Measurements from ENCODE around the gene ZNF423. TPM values are rescaled to one million over a fixed set of nuclear protein-coding genes. Genes with fewer than 3 reads are reported as not detected.

The ZNF423 gene
- total RNA-seq, 4 donors from 2014 or later, result 6.6 to 22.9 (median 8.6) TPM

- DNase-seq (ENCODE audit: low spot score), result no peak
- no peak for ATAC-seq (ENCODE audit: low FRiP score)
- TF ChIP-seq CTCF (IDR thresholded peaks at IDR 0.05), result no peak
These were observed 79.2 kb downstream of the ZNF423 start for GRCh38 chr16:49776734-49777133.

GRCh38 chr16:49776085-49776595 is 79.8 kb downstream of the ZNF423 start:
- ATAC-seq (ENCODE audit: low FRiP score) (peak; percentile 37), DNase-seq (ENCODE audit: low spot score) (no peak)
- TF ChIP-seq CTCF (IDR thresholded peaks at IDR 0.05), result no peak

- TF ChIP-seq CTCF (IDR thresholded peaks at IDR 0.05), result no peak
- ATAC-seq (ENCODE audit: low FRiP score) (no peak), DNase-seq (ENCODE audit: low spot score) (no peak)
These were observed 80.3 kb downstream of the ZNF423 start for GRCh38 chr16:49775581-49775980.

DNA sequence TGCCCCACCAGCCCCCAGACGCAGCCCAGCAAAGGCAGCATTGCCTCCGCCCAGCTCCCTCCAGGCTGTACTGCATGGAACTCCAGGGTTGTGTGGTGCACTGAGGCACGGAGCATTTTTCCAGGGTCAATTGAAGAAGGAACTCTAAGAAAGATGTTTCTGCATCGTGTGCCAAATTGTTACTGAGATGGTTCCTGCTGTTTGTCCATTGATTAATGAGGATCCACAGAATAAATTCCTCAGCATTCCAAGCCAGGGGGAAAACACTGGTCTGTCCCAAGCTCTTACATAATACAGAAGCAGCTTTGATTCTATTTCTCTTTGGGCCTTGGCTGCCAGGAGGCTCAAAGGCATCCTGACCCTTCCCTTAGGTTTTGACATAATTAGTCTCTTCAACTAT is 80.9 kb downstream of the ZNF423 start:
- no peak for TF ChIP-seq CTCF (IDR thresholded peaks at IDR 0.05)
- ATAC-seq (ENCODE audit: low FRiP score) (no peak), DNase-seq (ENCODE audit: low spot score) (no peak)

GRCh38 chr16:49773534-49774475 is 82.1 kb downstream of the ZNF423 start:
- no peak for DNase-seq (ENCODE audit: low spot score)
- TF ChIP-seq CTCF (IDR thresholded peaks at IDR 0.05), result no peak
- ATAC-seq (ENCODE audit: low FRiP score), result no peak

- no peak for DNase-seq (ENCODE audit: low spot score)
- TF ChIP-seq CTCF (IDR thresholded peaks at IDR 0.05), result no peak
- no peak for ATAC-seq (ENCODE audit: low FRiP score)
These were observed 87.9 kb downstream of the ZNF423 start for GRCh38 chr16:49767998-49768397.

DNA sequence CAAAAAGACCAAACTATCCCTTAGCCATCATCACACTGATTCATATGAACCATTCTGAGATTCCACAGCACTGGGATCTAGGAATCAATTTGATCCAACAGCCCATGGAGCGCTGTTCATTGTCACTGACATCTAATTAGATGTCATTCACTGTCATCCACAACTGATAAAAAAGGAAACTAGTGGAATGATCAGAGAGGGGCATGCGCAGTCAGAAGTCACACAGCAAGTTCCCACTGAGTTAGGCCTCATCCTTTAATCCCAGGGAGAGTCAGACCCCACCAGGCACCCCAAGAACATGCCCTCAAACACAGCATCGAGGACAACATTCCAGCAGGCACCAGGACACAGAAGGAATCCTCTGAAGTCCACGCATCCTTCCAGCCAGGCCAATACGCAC is 88.5 kb downstream of the ZNF423 start:
- TF ChIP-seq CTCF (IDR thresholded peaks at IDR 0.05), result no peak
- ATAC-seq (ENCODE audit: low FRiP score), result no peak
- DNase-seq (ENCODE audit: low spot score), result no peak
